Adipose tissue (tissue), 3 donors: ENCODE data around the gene NUMB. TPM values are rescaled to one million over a fixed set of nuclear protein-coding genes. Genes with fewer than 3 reads are reported as not detected.

Experiments used
- H3K27ac ChIP-seq: one replicate; pipeline ENCODE4 v1.5.1; 2013; ENCODE audit warnings: low read depth, low read length
- WGBS, 3 donors: extraction: QIAGEN DNeasy Blood & Tissue Kit; methylation state at CpG; one replicate each; pipeline ENCODE4 v1.1.7; 2013; 5-methylcytosine and 5-hydroxymethylcytosine counted together
- polyA plus RNA-seq, 3 donors: library from polyadenylated mRNA; stranded (reverse); fragments of 200-250 nt; gene quantifications; one replicate each; pipeline ENCODE4 v1.2.3, GENCODE V29; 2013
- donor health status: healthy with polysubstance abuse.
- donor health status: Bipolar disorder and iron deficiency.
- donor health status: healthy.

Gene NUMB
- polyA plus RNA-seq, 3 donors: 18.4 to 39.4 (median 33.5) TPM

DNA sequence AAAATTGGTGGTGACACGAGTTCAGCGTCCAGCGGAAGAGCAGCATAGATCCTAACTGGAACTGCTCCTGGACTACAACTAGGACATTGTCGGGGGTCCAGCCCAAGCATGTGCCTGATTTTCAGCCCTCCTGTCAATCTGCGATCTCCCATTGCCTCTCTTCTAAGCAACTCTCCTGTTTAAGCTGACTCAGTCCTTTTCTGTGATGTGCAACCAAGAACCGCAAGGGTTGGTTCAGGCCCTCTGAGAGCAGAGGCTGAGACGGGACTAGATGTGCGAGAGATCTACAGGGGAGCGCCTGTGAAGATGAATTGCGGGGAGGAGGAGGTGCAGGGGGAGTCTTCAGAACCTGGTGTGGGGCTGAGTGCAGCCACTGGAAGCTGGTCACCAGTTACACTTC is 224.8 kb downstream of the NUMB start:
- WGBS, 3 donors: 87 to 93% (median 89%) methylated on average over 10 of the region's 10 CpGs
- H3K27ac ChIP-seq: no peak overlapping the region

DNA sequence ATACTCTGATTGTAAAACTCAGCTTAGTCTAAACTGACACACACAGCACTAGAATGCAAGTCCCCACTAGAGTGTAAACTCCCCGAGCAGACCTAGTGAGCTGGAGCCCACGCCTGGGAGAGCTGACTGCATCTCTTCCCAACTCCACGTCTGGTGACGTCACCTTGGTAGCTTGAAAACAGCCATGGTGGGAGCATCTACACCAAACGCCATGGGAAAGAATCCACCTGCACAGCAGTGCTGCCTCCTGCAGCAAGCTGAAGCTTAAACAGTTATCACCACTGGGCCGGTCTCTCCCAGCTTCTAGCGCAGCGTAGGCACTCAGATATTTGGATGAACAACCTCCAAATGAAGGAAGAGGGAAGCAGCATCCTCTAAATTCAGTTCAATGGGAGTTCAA is 225.4 kb downstream of the NUMB start:
- H3K27ac ChIP-seq: no peak overlapping the region
- 43 to 82% (median 79%) methylated on average over 8 of the region's 8 CpGs for WGBS, 3 donors

DNA sequence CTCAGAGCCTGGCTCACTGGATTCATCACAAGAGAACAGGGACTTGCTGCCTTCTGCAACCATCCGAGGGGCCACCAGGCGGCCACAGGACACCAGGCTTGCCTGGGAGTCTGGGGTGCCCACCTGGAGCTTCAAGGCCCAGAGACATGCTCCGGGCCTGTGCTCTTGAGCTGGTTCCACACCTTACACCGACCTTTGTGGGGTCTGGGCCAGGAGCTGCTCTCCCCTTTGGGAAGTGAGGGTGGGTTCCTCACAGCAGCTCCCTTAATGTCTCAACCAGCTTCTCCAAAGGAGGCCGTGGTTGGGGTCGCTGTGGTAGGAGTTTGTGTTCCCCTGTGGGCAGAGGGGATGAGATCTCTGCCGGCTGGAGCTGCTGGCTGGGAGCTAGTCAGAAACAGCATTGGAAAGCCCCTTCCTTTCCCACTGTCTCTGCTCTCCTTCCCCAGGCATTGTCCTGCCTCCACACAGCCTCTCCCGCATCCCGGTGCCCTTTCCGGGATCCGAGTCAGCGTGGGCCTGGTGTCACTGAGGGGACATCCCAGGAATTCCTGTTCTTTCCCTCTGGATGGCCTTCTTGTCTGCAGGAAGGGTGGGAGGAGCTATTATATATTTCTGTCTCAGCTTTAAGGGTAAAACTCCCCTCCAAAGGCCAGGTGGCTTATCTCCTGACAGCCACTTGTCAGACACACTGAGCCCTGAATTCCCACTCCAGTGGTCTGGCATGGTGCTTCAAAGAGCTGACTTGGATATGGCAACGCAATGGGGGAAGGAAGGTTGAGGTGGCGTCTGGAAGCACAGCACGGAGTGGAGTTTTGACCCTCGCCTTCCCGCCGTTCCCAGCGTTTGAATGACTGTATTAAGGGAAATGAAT is 226.1 kb downstream of the NUMB start:
- 51 to 72% (median 58%) methylated on average over 19 of the region's 19 CpGs for WGBS, 3 donors
- no peak overlapping the region for H3K27ac ChIP-seq

DNA sequence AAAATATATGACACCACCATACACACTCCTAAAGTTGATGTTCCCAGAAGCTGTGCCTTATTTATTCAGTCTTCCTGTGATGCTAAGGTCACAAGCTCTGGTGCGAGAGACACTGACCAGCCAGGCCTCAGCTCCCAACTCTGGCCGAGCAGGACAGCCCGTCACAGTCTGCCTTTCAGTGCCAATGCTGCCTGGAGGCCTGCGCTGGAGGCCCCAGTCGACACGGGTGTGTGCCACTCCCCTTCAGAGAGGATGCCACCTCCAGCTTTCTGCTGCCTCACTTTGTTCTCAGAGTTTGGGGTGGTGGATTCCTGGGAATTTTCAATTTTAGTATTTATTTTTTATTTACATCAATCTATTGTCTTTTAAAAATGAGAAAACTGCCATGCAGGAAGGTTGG is 228.3 kb downstream of the NUMB start:
- 91 to 97% (median 94%) methylated on average over 6 of the region's 6 CpGs for WGBS, 3 donors
- no peak overlapping the region for H3K27ac ChIP-seq

DNA sequence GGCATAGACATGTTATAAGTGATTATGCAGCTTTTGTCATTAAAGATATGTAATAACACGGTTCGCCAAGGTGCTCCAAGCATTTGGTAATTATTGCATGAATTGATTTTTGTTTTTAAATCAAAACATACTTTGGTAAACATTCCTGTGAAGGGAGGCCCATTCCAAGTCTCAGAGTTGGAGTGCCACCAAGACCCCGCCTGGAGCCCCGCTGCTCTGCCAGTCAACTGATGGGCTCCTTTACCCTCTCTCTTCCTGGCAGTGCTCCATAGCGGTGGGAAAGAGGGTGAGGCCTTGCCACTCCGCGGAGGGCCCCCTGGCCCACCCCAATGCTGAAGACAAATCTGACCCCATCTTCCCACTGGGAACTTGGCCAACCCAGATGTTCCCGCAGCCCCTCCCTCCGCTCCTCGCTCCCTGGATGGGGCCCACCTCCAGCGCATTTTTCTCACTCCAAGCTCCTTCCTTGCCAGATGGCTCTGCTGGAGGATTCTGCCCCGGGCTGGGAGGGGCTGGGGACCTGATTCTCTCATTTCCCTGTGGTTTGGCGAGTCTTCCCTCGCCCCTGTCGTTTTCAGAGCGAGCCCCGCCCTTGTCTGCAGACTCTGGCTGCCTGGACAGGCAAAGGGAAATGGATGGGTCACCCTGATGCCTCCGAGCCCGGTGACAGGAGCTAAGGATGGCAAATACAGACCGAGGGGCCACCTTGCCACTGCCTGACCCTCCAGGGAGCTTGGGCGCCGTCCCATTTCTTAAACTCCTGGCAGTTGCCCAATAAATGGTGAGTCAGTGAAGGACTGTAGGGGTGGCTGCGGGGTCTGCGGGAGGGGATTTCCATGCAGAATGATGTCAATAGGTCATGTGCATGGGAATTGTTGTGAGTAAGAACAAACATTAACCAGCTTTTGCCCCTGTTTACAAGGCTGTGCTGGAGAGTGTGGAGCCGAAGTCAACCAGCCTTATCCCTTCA is 230.2 kb downstream of the NUMB start:
- 39 to 56% (median 47%) methylated on average over 25 of the region's 25 CpGs for WGBS, 3 donors
- H3K27ac ChIP-seq: no peak overlapping the region

DNA sequence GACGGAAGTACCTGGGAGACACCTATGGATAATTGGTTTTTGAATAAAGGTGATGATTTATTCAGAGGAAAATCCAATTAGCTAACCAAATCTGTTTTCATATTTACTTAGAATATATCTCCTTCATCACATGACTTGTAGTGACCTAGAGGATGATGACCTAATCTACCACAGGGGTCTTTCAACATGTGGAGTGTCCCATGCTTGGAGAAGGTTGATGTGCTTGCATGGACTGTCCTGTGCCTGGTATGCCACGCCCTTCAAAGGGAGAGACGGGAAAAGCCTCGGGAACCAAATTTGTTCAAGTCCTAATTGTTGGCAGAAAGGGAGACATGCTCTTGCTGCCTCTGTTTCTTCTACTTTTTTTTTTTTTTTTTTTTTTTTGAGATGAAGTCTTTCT is 232.8 kb downstream of the NUMB start:
- no peak overlapping the region for H3K27ac ChIP-seq
- 88 to 90% (median 89%) methylated on average over 4 of the region's 4 CpGs for WGBS, 3 donors

Other genes starting within 250 kb of the NUMB start
- 1 to 10 TPM; 2.1 to 9.3 (median 3.9) TPM for gene PAPLN, start 221.0 kb downstream of the NUMB start, polyA plus RNA-seq
- 1 to 10 TPM; 3.0 to 6.6 (median 4.3) TPM for gene RIOX1, start 32.4 kb upstream of the NUMB start, polyA plus RNA-seq
- gene ACOT1, start 78.6 kb upstream of the NUMB start, polyA plus RNA-seq: 10 to 100 TPM in 2 of 3 donors, 1 to 10 TPM in 1; 3.9 to 37.8 (median 14.1) TPM
- gene HEATR4, start 100.4 kb upstream of the NUMB start, polyA plus RNA-seq: under 1 TPM in 2 of 3 donors, not detected in 1; 0.06 to 0.22 TPM
- 100 to 1,000 TPM in 1 of 3 donors, 10 to 100 TPM in 2; 26.7 to 277 (median 56.7) TPM for gene ACOT2, start 110.7 kb upstream of the NUMB start, polyA plus RNA-seq
- 1 to 10 TPM in 2 of 3 donors, under 1 TPM in 1; 0.67 to 6.1 (median 3.7) TPM for gene ACOT4, start 133.3 kb upstream of the NUMB start, polyA plus RNA-seq
- gene ACOT6, start 154.0 kb upstream of the NUMB start, polyA plus RNA-seq: under 1 TPM in 2 of 3 donors, not detected in 1; 0.19 to 0.34 TPM
- gene DNAL1, start 186.4 kb upstream of the NUMB start, polyA plus RNA-seq: 1 to 10 TPM; 2.5 to 3.9 (median 3.8) TPM